C4-2B (cell line): ENCODE data around the gene WBP1.

Experiments
- H3K27ac ChIP-seq: fragments of 450-650 bp; 2 replicates; pipeline ENCODE4 v1.5.1; 2017
- ZFX ChIP-seq: fragments of 450-650 bp; IDR thresholded peaks from 2 replicates; pipeline ENCODE4 v1.6.1; 2017
- TF ChIP-seq, protein P1 (sequence below): fragments of 450-650 bp; conservative IDR thresholded peaks from 2 replicates; pipeline ENCODE4 v1.5.1; 2017; ENCODE audit warnings: mild to moderate bottlenecking

Gene WBP1

DNA sequence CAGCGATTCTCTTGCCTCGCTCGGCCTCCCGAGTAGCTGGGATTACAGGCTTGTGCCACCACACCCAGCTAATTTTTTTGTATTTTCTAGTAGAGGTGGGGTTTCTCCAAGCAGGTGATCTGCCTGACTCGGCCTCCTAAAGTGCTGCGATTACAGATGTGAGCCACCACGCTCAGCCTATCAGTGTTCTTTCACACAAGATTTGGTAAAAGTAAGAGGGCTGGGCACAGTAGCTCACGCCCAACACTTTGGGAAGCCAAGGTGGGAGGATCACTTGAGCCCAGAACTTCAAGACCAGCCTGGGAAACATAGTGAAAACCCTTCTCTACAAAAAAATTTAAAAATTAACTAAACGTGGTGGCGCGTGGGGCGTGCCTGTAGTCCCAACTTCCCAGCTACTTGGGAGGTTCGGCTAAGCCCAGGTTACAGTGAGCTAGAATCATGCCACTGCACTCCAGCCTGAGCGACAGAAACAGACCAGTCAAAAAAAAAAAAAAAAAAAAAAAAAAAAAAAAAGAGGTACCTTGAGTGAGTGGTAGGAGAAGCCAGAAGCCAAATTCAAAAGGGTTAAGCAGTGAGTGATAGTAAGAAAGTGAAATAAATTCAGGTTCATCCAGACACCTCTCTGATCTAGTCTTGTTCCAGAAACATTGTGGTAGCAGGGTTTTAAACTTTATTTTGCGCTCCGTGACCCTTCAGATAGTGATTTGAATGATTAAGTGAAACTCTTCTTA, 13.3 kb downstream of the WBP1 start:
- H3K27ac ChIP-seq, result peak overlapping the region; percentile 95
- no peak for TF ChIP-seq ZFX
- TF ChIP-seq, protein P1, sequence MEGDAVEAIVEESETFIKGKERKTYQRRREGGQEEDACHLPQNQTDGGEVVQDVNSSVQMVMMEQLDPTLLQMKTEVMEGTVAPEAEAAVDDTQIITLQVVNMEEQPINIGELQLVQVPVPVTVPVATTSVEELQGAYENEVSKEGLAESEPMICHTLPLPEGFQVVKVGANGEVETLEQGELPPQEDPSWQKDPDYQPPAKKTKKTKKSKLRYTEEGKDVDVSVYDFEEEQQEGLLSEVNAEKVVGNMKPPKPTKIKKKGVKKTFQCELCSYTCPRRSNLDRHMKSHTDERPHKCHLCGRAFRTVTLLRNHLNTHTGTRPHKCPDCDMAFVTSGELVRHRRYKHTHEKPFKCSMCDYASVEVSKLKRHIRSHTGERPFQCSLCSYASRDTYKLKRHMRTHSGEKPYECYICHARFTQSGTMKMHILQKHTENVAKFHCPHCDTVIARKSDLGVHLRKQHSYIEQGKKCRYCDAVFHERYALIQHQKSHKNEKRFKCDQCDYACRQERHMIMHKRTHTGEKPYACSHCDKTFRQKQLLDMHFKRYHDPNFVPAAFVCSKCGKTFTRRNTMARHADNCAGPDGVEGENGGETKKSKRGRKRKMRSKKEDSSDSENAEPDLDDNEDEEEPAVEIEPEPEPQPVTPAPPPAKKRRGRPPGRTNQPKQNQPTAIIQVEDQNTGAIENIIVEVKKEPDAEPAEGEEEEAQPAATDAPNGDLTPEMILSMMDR, result no peak

DNA sequence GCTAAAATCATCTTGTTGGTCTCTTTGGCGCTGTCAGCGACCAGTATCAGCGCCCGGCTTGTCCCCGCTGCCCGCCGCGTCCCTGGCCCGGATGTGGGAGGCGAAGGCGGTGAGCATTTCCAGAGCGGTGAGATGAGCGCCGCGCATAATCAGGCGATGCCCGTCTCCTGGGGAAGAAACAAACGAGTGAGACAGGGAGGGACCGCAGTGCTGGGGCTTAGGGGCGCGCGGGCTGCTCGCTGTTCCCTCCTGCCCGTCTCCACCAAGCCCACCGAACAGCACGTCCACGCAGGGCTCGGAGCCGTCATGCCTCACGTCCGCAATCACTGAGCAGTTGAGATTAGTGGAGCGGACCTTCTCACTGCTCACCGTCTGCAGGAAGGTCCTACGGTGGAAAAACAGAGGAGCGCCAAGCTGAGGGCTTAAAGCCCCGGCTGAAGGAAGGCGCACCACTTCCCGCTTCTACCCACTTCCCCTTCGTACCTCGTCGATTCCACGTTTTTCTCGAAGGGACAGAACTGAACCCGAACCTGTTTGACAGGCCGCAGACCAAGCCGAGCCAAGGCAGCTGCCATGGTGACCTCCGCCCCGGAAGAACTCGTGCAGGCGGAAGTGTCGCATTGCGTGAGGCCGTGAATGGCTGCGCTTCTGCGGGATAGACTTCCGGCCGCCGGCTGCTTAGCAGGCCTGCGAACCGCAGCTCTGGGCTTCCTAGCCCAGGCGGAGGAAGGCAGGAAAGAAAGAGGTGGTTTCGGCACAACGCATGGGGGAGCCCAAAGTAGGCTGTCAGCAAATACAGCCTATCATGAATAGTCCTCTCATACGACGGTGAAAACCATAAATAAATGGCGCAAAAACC, 14.1 kb downstream of the WBP1 start, which contains the start of gene MRPL53:
Gene MRPL53, minus strand, starts transcription at position 595 of the 859 bp plus-strand sequence. Its CDS starts 20 bp downstream, at position 575.
- TF ChIP-seq, protein P1, result no peak
- TF ChIP-seq ZFX, result peak; percentile 52
- H3K27ac ChIP-seq, result peak within 1 kb of the TSS; percentile 95

DNA sequence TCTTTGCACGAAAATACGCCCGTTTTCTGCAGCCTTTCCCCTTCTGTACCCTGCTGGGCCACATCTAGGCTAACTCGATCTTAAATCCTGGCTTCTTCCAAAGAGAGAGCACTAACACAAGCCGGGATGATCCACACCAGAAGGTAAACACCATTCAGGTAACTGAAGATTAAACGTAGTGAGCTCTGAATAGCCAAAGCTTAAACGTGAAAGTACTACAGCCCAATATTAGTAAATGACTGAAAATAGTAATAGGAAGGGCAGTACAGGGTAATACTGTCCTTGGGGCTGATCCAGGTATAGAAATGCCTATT, 14.7 kb downstream of the WBP1 start:
- TF ChIP-seq, protein P1, result no peak
- TF ChIP-seq ZFX, result no peak
- H3K27ac ChIP-seq, result peak overlapping the region; percentile 95

DNA sequence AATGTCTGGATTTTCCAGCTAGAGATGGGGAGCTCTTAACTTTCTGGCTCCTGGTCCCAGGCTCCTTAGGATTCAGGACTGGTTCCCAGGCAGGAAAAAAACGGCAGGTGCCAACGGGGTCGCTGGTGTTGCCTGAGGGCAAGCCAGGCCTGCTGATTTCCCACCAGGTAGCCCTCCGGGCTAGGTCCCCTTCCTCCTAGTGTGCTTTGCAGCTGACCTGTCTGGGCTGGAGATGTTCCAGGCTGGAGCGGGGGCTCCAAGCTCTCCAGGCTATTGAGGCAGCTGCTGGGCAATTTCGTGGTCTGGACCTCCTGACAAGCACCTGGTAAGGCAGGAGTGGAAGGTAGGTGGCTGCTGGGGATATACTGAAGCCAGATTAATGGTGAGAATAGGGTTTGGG, 16.2 kb downstream of the WBP1 start:
- TF ChIP-seq, protein P1, result no peak
- no peak for TF ChIP-seq ZFX
- H3K27ac ChIP-seq, result no peak overlapping the region

DNA sequence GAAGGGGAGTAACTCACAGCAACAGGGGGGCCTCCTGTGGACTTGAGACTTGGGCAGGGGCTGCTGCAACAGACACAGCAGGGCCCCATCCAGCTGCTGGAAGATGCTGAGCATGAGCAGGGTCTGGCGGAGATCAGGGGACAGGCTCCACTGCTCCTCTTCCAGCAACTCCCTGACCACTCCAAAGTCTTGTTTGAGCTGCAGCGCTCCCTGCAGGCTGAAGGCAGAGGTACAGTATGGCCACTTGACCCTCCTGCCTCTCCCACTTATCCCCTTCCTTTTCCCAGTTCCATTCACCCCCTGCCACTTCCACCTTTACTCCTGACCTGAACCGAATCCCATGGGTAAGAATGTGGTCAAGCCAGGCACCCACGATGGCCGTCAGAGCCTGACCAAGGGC, 16.7 kb downstream of the WBP1 start:
- no peak for TF ChIP-seq ZFX
- TF ChIP-seq, protein P1, result no peak; the same call in 1 of the 2 replicates
- H3K27ac ChIP-seq, result no peak overlapping the region

DNA sequence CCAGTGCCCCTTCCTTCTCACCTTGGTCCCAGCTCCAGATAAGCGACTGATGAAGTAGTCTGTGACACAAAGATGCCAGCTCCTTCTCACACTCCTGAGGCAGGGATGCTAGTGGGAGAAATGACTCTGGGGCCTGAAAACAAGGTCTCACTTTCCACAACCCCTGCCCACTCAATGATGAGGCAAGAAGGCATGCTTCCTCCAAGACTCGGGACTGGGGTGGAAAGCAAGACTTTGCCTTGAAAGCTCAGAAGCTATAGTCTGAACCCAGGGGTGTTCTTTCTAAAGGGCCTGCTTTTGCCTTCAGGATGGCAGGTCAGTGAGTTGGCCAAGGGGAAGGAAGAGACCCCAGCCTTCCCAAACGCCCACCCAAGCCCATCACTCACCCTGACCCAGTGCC, 23.2 kb downstream of the WBP1 start:
- TF ChIP-seq, protein P1, result no peak
- no peak for TF ChIP-seq ZFX
- peak overlapping the region; percentile 85 for H3K27ac ChIP-seq
